UCSD-AML1 (cell line): ENCODE data around the gene NPAS2.

Experiments used
- DNase-seq: peaks from one replicate; lab custom pipeline; 2025; ENCODE audit not compliant: unreplicated experiment; lab: John Stamatoyannopoulos, UW

NPAS2 gene

DNA sequence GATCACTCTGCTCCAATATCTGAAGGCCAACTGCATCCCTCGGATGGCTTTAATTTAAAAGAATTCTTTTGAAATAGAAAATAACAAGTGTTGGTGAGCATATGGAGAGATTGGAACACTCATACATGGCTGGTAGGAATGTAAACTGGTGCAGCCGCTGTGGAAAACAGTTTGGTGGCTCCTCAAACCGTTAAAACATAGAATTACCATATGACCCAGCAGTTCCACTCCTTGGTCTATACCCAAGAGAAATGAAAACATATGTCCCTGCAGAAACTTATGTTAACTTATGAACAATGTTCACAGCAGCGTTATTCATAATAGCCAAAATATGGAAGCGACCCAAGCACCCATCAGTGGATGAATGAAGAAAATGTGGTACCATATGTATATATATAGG is 60.1 kb downstream of the NPAS2 start:
- DNase-seq, result no peak

DNA sequence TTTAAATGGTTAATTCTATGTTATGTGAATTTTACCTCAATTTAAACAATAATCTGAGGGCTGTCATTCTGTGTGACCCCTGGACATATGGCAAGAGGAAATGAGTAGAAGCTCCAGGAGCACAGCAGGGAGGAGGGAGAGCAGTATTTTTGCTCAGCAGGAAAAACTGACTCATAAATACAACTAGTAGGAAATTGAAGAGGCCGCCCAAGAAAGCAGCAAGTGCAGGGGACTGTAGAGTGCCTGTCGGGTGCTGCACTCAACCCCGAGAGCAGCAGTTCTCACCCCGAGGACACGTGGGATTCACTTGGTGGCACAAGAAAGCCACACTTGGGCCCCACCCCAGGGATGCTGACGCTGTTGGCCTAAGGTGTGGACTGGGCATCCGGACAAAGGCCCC is 60.8 kb downstream of the NPAS2 start:
- DNase-seq, result no peak

DNA sequence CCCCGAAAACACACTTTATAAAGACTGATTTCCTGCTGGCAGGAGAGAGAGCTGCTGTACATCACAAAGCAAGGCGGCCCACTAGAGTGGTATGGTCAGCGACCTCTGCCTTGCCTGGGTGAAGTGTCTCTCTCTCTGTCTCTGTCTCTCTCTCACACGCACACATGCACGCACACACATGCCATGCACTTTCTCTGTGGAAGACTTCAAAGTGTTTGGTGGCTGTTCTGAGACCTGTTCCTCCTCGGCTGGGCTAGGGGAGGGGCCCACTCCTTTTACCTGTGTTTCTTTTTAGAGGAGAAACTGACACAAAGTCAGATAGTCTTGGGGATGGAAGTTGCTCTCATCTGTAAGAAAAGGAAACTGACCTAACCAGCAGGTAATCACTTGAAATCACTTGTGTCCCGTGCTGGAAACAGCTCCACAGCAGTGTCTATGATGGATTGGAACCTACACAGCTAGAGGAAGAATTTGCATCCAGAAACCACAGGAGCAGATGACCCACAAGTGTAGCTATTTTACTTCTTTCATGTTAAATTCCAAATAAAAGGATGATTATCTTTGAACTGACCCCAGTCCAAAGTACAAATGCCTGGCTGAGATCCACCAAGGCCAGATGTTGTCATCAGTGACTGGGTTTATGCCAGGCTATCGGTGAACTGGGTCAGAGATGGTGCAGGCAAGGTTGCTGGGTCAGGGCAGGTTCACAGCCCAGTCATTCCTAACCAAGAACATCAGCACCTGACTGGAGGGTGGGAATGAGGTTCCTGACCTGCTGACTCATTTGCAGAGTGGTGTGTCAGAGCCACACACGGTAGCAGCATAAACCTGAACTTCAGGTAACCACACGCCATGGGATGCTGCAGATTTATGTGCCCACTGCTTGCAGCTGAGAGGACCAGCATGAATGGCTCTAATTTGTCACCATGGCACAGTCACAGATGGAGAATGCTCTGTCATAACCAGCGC is 63.0 kb downstream of the NPAS2 start:
- DNase-seq, result no peak

GRCh38 chr2:100884145-100884621 is 64.2 kb downstream of the NPAS2 start:
- no peak for DNase-seq

DNA sequence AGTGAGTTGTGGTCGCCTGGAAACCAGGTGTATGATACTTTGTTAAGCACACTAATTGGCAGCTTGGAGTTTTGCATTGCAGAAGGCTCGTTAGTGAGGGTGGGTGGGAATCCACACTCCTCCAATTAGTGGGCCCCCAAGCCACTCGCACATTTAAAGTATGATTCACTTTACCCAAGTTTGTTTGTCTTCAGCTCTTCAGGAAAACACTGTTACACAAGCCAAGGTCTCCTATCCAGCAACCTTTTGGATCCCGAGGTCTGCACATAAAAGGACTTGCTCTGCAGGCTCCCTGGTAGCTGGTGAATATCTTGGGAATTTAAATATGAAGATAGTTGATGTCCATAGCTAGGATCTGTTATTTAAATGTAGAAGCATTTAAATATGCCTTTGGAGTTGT is 66.1 kb downstream of the NPAS2 start:
- DNase-seq, result no peak

DNA sequence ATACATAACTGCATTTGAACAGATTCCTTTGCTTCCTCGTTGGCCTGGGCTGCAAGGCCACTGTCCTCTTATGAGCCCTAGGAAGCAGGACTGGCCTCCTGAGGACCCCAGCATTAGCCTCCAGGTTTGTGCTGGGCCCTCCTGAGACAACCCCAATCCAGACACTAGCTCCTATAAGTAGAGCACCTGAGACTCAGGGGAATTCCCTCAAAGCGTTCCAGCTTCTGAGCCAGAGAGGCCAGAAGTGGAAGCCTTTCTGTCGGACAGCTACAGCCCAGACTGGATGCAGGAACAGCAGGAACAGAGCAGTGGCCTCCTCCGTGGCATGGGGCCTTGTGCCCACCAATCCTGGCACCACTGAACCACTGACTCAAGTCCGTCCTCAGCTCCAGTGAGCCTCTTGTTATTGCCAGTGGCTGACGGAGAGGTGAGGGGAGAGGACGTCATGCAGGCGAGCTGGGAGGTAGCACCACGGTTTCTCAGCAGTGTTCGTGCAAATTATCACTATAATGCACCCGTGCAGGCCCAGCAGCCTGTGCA is 67.2 kb downstream of the NPAS2 start:
- no peak for DNase-seq

DNA sequence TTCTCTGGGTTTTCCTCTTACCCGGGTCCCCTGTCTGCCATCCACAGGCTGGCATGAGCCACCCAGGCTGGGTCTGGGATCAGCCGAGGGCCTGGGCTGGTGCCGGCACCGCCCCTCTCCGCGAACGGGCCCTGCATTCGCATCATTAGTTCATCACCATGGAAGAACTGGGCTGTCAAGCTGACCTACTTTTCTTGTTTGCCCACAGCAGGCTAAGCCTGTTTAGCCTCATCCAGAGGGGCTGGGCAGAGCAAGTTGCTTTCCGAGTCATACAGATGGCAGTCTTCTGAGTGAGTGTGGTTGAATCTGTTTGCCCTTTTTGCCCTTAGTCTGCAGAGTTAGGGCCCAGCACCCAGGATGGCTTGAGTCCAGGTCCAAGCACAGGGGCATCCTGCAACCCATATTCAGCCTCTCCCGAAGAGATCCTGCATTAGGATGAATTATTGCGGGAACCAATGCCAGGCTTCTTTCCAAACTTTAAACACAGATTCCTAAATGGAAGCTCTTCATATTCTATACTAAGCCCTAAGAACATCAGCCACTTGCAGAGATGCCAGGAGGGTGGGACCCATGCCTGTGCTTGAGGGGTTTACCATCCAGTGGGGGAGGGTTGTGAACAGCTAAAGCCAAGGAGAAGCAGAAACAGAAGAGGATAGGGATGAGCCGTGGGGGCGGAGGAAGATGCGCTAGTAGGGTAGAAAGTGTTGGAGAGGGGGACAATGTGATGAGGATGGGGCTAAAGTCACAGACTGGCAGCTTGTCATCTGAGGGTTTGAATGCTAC is 68.0 kb downstream of the NPAS2 start:
- DNase-seq, result no peak

GRCh38 chr2:100888601-100889000 is 68.7 kb downstream of the NPAS2 start:
- DNase-seq, result no peak

DNA sequence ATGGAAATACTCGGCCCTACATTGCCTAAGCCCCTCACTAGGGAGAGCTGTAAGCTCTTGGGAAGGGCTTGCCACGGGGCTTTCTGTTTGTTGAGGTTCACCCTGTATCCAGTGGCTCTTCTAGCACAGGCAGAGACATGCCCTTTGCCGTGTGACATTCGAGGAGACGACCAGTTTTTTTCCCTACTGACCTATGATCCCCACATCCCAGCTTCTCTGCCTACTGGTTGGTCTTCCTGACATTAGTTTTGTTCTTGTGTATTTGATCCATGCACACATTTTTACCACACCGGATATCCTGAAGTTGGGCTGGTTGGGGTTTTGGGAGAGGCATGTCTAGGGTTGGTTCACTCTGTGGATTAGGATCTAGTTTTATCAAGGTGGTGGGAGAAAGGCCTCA is 69.3 kb downstream of the NPAS2 start:
- no peak for DNase-seq

DNA sequence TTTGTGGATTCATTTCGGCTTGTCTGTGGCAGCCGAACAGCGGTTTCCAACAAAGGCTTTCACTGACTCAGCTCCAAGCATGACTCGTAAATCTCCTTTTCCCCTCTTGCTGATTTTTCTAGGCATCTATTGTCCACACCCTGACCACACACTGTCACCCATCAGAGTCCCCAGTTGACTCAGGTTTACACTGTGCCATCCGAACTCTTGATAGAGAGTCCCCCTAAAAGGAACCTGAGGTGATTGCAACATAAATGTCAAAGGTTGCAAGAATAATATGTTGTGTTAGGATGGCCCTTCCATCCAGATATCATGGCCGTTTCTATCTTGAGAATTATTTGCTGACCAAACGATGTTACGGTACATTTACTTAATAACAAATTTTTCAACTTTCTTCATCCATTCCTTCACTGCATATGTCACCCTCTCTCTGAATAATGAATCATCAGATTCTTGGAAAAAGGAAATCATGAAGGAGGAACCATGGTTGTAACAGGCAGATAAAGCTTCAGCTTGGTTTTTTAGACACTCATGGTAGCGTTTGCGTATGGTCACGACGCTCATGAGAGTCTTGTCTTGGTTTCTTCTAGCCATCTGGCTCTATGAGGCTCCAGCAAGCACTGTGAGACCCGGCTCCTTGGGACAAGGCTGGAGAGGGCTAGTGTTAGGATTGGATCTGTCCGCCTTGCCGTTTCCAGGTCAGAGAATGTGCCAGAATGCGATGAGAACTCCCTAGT is 72.1 kb downstream of the NPAS2 start:
- no peak for DNase-seq

DNA sequence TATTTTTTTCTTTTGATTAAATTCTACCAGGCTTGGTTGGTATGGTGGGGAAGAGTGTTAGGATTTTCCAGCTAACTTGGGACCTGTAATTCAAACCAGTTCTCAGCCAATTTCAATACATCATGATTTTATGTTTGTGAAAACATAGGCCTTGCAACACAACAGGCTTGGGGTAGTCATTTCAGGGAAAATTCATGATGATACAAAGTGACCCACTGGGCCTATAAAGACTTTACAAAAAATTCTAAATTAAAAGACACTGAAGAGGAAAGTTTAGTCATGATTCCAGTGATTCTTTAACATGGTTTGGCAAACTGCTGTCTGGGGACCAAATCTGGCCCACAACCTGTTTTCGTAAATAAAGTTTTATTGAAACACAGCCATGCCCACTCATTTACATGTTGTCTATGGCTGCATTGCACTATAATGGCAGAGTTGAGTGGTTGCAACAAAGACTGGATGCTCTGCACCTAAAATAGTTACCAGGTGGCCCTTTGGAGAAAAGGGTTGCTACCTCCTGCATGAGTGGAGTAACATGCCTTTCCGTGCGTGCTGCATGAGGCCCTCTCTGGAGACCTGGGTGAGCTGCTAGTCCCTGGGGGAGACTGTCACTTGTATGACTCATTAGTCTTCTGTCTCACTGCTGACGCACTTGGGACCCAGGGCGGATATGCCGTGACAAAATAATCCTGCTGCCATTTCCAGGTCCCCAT is 73.6 kb downstream of the NPAS2 start:
- DNase-seq, result no peak

- no peak for DNase-seq
These were observed 74.3 kb downstream of the NPAS2 start for GRCh38 chr2:100894105-100894795.

- DNase-seq, result no peak
These were observed 74.8 kb downstream of the NPAS2 start for GRCh38 chr2:100894796-100895156.

GRCh38 chr2:100895402-100895801 is 75.5 kb downstream of the NPAS2 start:
- DNase-seq, result no peak

GRCh38 chr2:100895934-100896685 is 76.2 kb downstream of the NPAS2 start:
- DNase-seq, result no peak

DNA sequence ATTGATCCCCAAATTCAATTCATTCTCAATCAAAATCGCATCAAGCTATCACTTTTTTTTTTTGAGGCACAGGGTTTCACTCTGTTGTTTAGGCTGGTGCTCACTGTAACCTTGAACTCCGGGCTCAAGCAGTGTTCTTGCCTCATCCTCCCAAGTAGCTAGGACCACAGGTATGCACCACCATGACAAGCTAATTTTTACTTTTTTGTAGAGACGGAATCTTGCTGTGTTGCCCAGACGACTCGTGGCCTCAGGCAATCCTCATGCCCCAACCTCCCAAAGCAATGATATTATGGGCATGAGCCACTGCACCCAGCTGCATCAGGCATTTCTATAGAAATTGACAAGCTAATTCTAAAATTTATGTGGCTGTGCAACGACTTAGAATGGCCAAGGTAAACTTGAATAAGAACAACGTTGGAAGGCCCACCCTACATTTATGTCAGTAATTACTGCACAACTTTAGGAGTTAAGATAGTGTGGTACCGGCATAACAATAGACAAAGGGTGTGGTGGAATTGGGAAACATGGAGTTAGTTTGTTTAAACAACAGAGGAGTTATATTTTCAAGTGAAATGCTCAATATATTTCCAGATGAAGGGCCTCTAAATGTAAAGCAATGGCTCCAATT is 78.2 kb downstream of the NPAS2 start:
- DNase-seq, result no peak

DNA sequence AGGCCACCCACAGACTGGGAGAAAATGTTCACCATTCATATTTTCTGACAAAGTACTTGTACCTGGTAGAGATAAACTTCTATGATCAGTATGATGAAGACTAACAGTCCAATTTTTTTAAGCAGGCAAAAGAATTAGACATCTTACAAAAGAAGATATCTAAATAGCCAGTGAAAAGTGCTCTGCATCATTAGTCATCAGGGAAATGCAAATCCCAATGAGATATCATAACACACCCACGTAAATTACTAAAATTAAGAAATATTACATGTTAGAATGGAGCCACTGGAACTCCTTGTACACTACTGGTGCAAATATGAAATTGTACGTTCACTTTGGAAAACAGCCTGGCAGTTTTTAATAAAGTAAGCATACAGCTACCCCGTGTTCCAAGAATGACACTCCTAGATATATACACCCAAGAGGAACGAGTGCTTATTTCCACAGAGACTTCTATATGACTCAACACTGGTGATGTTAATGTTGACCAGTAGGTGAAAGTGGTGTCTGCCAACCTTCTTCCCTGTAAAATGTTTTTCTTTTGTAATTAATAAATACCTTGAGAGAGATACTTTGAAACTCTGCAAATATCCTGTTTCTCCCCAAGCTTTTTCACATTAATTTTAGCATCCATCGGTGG is 80.3 kb downstream of the NPAS2 start:
- no peak for DNase-seq

DNA sequence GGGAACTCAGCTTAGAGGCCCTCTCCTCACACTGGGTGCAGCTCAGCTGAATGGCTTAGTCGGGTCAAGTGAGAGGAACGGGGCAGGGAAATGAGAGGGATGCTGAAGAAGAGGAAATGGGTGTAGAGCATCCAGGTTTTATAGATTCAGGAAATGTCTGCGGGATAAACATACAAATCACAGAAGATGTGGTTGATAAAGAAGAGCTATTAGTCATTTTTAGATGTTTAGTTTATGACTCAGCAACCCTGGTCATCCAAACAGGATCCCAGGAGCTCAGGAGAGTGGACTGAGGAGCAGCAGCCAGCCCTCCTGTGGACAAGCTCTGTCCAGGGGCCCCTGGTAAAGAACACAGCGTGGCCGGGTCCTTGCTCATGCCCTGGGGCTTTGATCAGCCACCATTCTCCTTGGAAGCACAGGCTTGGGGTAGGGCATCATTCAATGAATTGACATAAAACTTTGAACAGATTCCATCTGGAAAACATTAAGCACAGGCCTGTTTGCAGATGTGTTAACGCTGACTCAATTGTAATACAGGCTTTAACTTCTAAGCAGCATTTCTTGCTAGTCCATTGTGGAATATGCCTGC is 83.0 kb downstream of the NPAS2 start:
- DNase-seq, result no peak
